ENCODE measurements around the gene VIPR2.

Gene VIPR2

DNA sequence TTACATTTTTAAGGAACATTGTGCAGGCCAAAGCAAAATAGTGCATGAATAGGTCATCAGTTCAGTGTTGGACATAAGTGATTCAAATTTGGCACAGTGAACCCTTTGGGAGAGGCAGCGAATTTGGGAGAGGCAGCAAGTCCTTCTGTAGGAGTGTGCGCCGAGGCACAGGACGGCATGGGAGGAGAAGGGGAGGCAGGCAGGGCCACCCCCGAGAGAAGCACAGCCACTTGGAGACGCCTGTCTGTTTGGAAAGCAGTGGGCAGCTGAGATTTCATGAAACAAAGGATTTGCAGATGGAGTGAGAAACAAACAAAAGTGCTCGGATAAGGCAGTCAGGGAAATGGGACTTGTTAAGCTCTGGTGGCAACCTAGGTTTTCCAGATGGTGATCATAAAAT is 30.6 kb downstream of the VIPR2 start:
- Histone ChIP-seq H3K9ac (ENCODE audit: low read length) (no peak overlapping the region), H3K4me3 (ENCODE audit: low read length) (no peak overlapping the region), H3K9me3 (ENCODE audit: control insufficient read depth, low read length) (no peaks in the 10 kb centered on the region), H3K27me3 (ENCODE audit: control insufficient read depth, insufficient read depth, low read length) (peaks cover 20% of the 10 kb centered on the region), H3K36me3 (ENCODE audit: control insufficient read depth, insufficient read depth, low read length) (no peaks in the 10 kb centered on the region), H3K4me1 (ENCODE audit: control insufficient read depth, insufficient read depth, low read length) (no peaks in the 10 kb centered on the region)

DNA sequence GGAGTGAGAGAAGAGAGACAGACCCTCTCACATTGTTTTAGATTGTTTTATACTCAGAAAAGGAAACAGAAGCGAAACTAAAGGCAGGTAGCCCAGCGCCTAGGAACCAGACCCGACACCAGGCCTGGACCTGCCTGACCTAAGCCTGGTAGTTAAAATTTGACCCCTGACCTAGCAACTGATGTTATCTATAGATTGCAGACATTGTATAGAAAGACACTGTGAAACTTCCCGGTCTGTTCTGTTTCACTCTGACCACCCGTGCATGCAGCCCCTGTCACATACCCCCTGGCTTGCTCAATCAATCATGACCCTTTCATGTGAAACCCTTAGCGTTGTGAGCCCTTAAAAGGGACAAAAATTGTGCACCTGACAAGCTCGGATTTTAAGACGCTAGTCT is 31.6 kb downstream of the VIPR2 start:
- H3K4me1 ChIP-seq (ENCODE audit: control insufficient read depth, insufficient read depth, low read length) = no peaks in the 10 kb centered on the region
- H3K4me3 ChIP-seq (ENCODE audit: low read length) = no peak overlapping the region
- no peaks in the 10 kb centered on the region for H3K9me3 ChIP-seq (ENCODE audit: control insufficient read depth, low read length)
- H3K9ac ChIP-seq (ENCODE audit: low read length) = no peak overlapping the region
- peaks cover 20% of the 10 kb centered on the region for H3K27me3 ChIP-seq (ENCODE audit: control insufficient read depth, insufficient read depth, low read length)
- no peaks in the 10 kb centered on the region for H3K36me3 ChIP-seq (ENCODE audit: control insufficient read depth, insufficient read depth, low read length)

DNA sequence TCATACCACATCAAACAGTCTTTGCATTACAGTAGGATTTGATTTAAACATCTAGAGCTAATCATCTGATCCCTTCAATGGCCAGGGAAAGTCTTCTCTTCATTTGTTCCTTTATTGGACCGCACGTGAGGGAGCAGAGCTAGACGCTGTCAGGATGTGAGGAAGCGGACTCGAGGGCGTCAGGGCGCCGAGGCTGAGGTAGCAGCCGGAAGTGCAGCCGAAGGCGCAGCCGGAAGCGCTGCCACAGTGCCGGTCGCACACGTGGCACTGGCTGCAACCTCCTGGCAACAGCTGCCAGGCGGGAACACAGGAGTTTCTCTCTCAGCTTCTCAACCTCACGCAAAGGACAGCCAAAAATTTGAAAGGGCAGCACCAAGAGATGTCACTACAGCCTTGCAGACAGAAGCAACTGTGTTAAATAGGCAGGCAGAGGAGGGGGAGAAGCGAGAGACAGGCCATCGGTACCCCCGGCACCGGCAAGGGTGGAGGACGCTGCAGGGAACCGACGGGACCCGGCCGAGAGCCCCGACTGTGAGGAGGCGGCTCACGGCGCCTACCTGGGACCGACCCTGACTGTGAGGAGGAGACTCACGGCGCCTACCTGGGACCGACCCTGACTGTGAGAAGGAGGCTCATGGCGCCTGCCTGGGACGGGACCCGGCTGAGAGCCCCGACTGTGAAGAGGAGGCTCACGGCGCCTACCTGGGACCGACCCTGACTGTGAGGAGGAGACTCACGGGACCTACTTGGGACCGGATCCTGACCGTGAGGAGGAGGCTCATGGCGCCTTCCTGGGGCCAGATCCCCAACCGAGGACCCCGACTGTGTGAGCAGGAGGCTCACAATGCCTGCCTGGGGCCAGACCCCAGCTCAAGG is 32.3 kb downstream of the VIPR2 start:
- no peak overlapping the region for H3K4me3 ChIP-seq (ENCODE audit: low read length)
- no peak overlapping the region for H3K9ac ChIP-seq (ENCODE audit: low read length)
- peaks cover 20% of the 10 kb centered on the region for H3K27me3 ChIP-seq (ENCODE audit: control insufficient read depth, insufficient read depth, low read length)
- no peaks in the 10 kb centered on the region for H3K4me1 ChIP-seq (ENCODE audit: control insufficient read depth, insufficient read depth, low read length)
- H3K9me3 ChIP-seq (ENCODE audit: control insufficient read depth, low read length) = no peaks in the 10 kb centered on the region
- H3K36me3 ChIP-seq (ENCODE audit: control insufficient read depth, insufficient read depth, low read length) = no peaks in the 10 kb centered on the region

- H3K9ac ChIP-seq (ENCODE audit: low read length) = no peak overlapping the region
- H3K4me1 ChIP-seq (ENCODE audit: control insufficient read depth, insufficient read depth, low read length) = no peaks in the 10 kb centered on the region
- no peak overlapping the region for H3K4me3 ChIP-seq (ENCODE audit: low read length)
- H3K27me3 ChIP-seq (ENCODE audit: control insufficient read depth, insufficient read depth, low read length) = peaks cover 14% of the 10 kb centered on the region
- H3K9me3 ChIP-seq (ENCODE audit: control insufficient read depth, low read length) = no peaks in the 10 kb centered on the region
- H3K36me3 ChIP-seq (ENCODE audit: control insufficient read depth, insufficient read depth, low read length) = no peaks in the 10 kb centered on the region
These were observed 35.0 kb downstream of the VIPR2 start for GRCh38 chr7:159109653-159110035.

GRCh38 chr7:159108941-159109652 is 35.6 kb downstream of the VIPR2 start:
- no peak overlapping the region for H3K4me3 ChIP-seq (ENCODE audit: low read length)
- H3K9me3 ChIP-seq (ENCODE audit: control insufficient read depth, low read length) = no peaks in the 10 kb centered on the region
- no peaks in the 10 kb centered on the region for H3K36me3 ChIP-seq (ENCODE audit: control insufficient read depth, insufficient read depth, low read length)
- no peak overlapping the region for H3K9ac ChIP-seq (ENCODE audit: low read length)
- H3K27me3 ChIP-seq (ENCODE audit: control insufficient read depth, insufficient read depth, low read length) = peaks cover 14% of the 10 kb centered on the region
- H3K4me1 ChIP-seq (ENCODE audit: control insufficient read depth, insufficient read depth, low read length) = no peaks in the 10 kb centered on the region

DNA sequence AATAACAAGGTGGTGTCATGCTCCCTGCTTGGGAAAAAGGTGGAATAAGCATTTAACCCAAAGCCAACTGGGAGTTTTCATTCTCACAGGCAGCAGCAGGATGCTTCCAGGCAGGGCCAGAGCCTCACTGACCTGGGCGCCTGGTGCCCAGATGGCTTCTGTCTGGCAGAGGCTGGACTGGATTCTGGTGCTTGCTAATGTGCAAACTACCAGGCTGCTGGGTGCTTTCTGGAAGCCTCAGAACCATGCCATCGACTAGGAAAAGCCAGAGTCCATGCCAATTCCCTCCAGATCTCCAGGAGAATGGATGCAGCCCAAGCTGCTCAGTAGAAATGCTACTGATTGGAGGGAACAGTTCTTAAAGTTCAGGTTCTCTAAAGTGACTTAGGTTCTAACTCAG is 36.2 kb downstream of the VIPR2 start:
- Histone ChIP-seq H3K36me3 (ENCODE audit: control insufficient read depth, insufficient read depth, low read length) (no peaks in the 10 kb centered on the region), H3K27me3 (ENCODE audit: control insufficient read depth, insufficient read depth, low read length) (peaks cover 14% of the 10 kb centered on the region), H3K4me1 (ENCODE audit: control insufficient read depth, insufficient read depth, low read length) (no peaks in the 10 kb centered on the region), H3K9me3 (ENCODE audit: control insufficient read depth, low read length) (no peaks in the 10 kb centered on the region), H3K4me3 (ENCODE audit: low read length) (no peak overlapping the region), H3K9ac (ENCODE audit: low read length) (no peak overlapping the region)

GRCh38 chr7:159107161-159107892 is 37.3 kb downstream of the VIPR2 start:
- no peaks in the 10 kb centered on the region for H3K4me1 ChIP-seq (ENCODE audit: control insufficient read depth, insufficient read depth, low read length)
- H3K9ac ChIP-seq (ENCODE audit: low read length) = no peak overlapping the region

GRCh38 chr7:159105832-159106811 is 38.5 kb downstream of the VIPR2 start:
- Histone ChIP-seq H3K4me3 (ENCODE audit: low read length) (no peak overlapping the region), H3K9ac (ENCODE audit: low read length) (no peak overlapping the region)

More at GRCh38 chr7:159107161-159107892, 37.3 kb downstream of the VIPR2 start:
- Histone ChIP-seq H3K9me3 (ENCODE audit: control insufficient read depth, low read length) (no peaks in the 10 kb centered on the region), H3K36me3 (ENCODE audit: control insufficient read depth, insufficient read depth, low read length) (no peaks in the 10 kb centered on the region), H3K27me3 (ENCODE audit: control insufficient read depth, insufficient read depth, low read length) (peaks cover 9% of the 10 kb centered on the region), H3K4me3 (ENCODE audit: low read length) (no peak overlapping the region)

GRCh38 chr7:159105066-159105780 is 39.4 kb downstream of the VIPR2 start:
- H3K4me3 ChIP-seq (ENCODE audit: low read length) = no peak overlapping the region
- no peaks in the 10 kb centered on the region for H3K36me3 ChIP-seq (ENCODE audit: control insufficient read depth, insufficient read depth, low read length)
- H3K27me3 ChIP-seq (ENCODE audit: control insufficient read depth, insufficient read depth, low read length) = peaks cover 7% of the 10 kb centered on the region
- no peaks in the 10 kb centered on the region for H3K9me3 ChIP-seq (ENCODE audit: control insufficient read depth, low read length)
- H3K4me1 ChIP-seq (ENCODE audit: control insufficient read depth, insufficient read depth, low read length) = no peaks in the 10 kb centered on the region
- no peak overlapping the region for H3K9ac ChIP-seq (ENCODE audit: low read length)

More at GRCh38 chr7:159105832-159106811, 38.5 kb downstream of the VIPR2 start:
- Histone ChIP-seq H3K36me3 (ENCODE audit: control insufficient read depth, insufficient read depth, low read length) (no peaks in the 10 kb centered on the region), H3K9me3 (ENCODE audit: control insufficient read depth, low read length) (no peaks in the 10 kb centered on the region), H3K4me1 (ENCODE audit: control insufficient read depth, insufficient read depth, low read length) (no peaks in the 10 kb centered on the region), H3K27me3 (ENCODE audit: control insufficient read depth, insufficient read depth, low read length) (peaks cover 7% of the 10 kb centered on the region)

GRCh38 chr7:159104188-159104920 is 40.3 kb downstream of the VIPR2 start:
- no peaks in the 10 kb centered on the region for H3K36me3 ChIP-seq (ENCODE audit: control insufficient read depth, insufficient read depth, low read length)
- no peaks in the 10 kb centered on the region for H3K9me3 ChIP-seq (ENCODE audit: control insufficient read depth, low read length)
- no peak overlapping the region for H3K9ac ChIP-seq (ENCODE audit: low read length)
- H3K27me3 ChIP-seq (ENCODE audit: control insufficient read depth, insufficient read depth, low read length) = peaks cover 3% of the 10 kb centered on the region
- no peak overlapping the region for H3K4me3 ChIP-seq (ENCODE audit: low read length)
- no peaks in the 10 kb centered on the region for H3K4me1 ChIP-seq (ENCODE audit: control insufficient read depth, insufficient read depth, low read length)

Measured in mucosa of stomach (tissue), 1 donor.